GM06990 (cell line): ENCODE data around the gene TBC1D17.

ENCODE experiments used
- DNase-seq: peaks from one replicate; pipeline ENCODE4 v3.0.0-alpha.2; 2011; ENCODE audit not compliant: insufficient read length; ENCODE audit errors: extremely low read depth
- H3K27me3 ChIP-seq: replicated peaks from 2 replicates; pipeline ENCODE4 v1.6.0; 2011; ENCODE audit warnings: low read length; ENCODE audit not compliant: control insufficient read depth, insufficient read depth
- H3K36me3 ChIP-seq: 2 replicates; pipeline ENCODE4 v1.5.1; 2011; ENCODE audit warnings: low read length; ENCODE audit not compliant: control insufficient read depth, insufficient read depth
- H3K4me3 ChIP-seq: replicated peaks from 2 replicates; pipeline ENCODE4 v1.5.1; 2011; ENCODE audit warnings: low read depth, mild to moderate bottlenecking, control low read depth, low read length
- CTCF ChIP-seq: IDR thresholded peaks from 2 replicates; pipeline ENCODE4 v1.5.1; 2011; ENCODE audit warnings: low read length, control low read depth, mild to moderate bottlenecking, inconsistent platforms; ENCODE audit not compliant: insufficient read depth, poor library complexity, severe bottlenecking

TBC1D17 gene

GRCh38 chr19:49843265-49843664, 34.2 kb upstream of the TBC1D17 start:
- Histone ChIP-seq H3K36me3 (peaks cover 8% of the 10 kb centered on the region), H3K4me3 (no peak overlapping the region), H3K27me3 (no peaks in the 10 kb centered on the region)
- no peak for TF ChIP-seq CTCF
- no peak for DNase-seq

- Histone ChIP-seq H3K27me3 (no peaks in the 10 kb centered on the region), H3K4me3 (no peak overlapping the region), H3K36me3 (no peaks in the 10 kb centered on the region; the same call in none of the 2 replicates)
- TF ChIP-seq CTCF: no peak
- no peak for DNase-seq
These were observed 33.1 kb upstream of the TBC1D17 start for GRCh38 chr19:49844138-49845095.

- H3K27me3 ChIP-seq: no peaks in the 10 kb centered on the region
- H3K36me3 ChIP-seq: no peaks in the 10 kb centered on the region; the same call in 1 of the 2 replicates
- DNase-seq: no peak
- no peak for TF ChIP-seq CTCF
- H3K4me3 ChIP-seq: no peak overlapping the region
These were observed 32.1 kb upstream of the TBC1D17 start for GRCh38 chr19:49845414-49845813.

- DNase-seq: no peak
- Histone ChIP-seq H3K4me3 (no peak overlapping the region), H3K36me3 (no peaks in the 10 kb centered on the region), H3K27me3 (no peaks in the 10 kb centered on the region)
- TF ChIP-seq CTCF: no peak
These were observed 31.1 kb upstream of the TBC1D17 start for GRCh38 chr19:49846408-49846807.

- no peaks in the 10 kb centered on the region for H3K36me3 ChIP-seq
- H3K4me3 ChIP-seq: no peak overlapping the region
- no peaks in the 10 kb centered on the region for H3K27me3 ChIP-seq
- no peak for TF ChIP-seq CTCF
- DNase-seq: no peak
These were observed 29.5 kb upstream of the TBC1D17 start for GRCh38 chr19:49847731-49848696.
